HTERT RPE-1 (cell line): ENCODE results near the gene MACIR.
"Not testable (repeated sequence)": the region's sequence is repeated elsewhere in the genome, so short reads cannot be mapped to it uniquely, and the experiment has no call there.

Experiments
- in situ Hi-C: fragments of 300-500 bp; cut with MboI; formaldehyde crosslinking; loops from 4 replicates; pipeline ENCODE4 v1.14.3; 2020; ENCODE audit warnings: low sequenced_read_pairs

The MACIR gene

GRCh38 chr5:103258368-103258956, at the start of gene MACIR:
MACIR (plus strand) TSS chr5:103258763; CDS start chr5:103275920, 17,157 bp downstream.
- in situ Hi-C loops = no loop called here

GRCh38 chr5:103209065-103209464, 49.5 kb upstream of the MACIR start:
- in situ Hi-C loops = no loop called here

GRCh38 chr5:103210952-103211351, 47.6 kb upstream of the MACIR start:
- in situ Hi-C loops = no loop called here

GRCh38 chr5:103211576-103212561, 46.7 kb upstream of the MACIR start:
- in situ Hi-C loops = no loop called here

GRCh38 chr5:103216137-103216536, 42.4 kb upstream of the MACIR start:
- in situ Hi-C loops = no loop called here

GRCh38 chr5:103216697-103217096, 41.9 kb upstream of the MACIR start:
- in situ Hi-C loops = no loop called here

- in situ Hi-C loops = no loop called here
Measured at GRCh38 chr5:103217101-103217500, 41.5 kb upstream of the MACIR start.

- in situ Hi-C loops = no loop called here
Measured at GRCh38 chr5:103218164-103218563, 40.4 kb upstream of the MACIR start.

- in situ Hi-C loops = not testable (repeated sequence)
Measured at GRCh38 chr5:103219074-103219473, 39.5 kb upstream of the MACIR start.

GRCh38 chr5:103223031-103223955, 35.3 kb upstream of the MACIR start:
- in situ Hi-C loops = no loop called here

GRCh38 chr5:103224118-103224893, 34.3 kb upstream of the MACIR start:
- in situ Hi-C loops = no loop called here

GRCh38 chr5:103224894-103225246, 33.7 kb upstream of the MACIR start:
- in situ Hi-C loops = no loop called here

- in situ Hi-C loops = no loop called here
Measured at GRCh38 chr5:103228061-103228460, 30.5 kb upstream of the MACIR start.

- in situ Hi-C loops = no loop called here
Measured at GRCh38 chr5:103228588-103228987, 30.0 kb upstream of the MACIR start.

- in situ Hi-C loops = no loop called here
Measured at GRCh38 chr5:103232393-103232999, 26.1 kb upstream of the MACIR start.

GRCh38 chr5:103234239-103234975, 24.2 kb upstream of the MACIR start:
- in situ Hi-C loops = no loop called here

GRCh38 chr5:103235891-103236290, 22.7 kb upstream of the MACIR start:
- in situ Hi-C loops = no loop called here

- in situ Hi-C loops = no loop called here
Measured at GRCh38 chr5:103237778-103238177, 20.8 kb upstream of the MACIR start.

GRCh38 chr5:103243665-103244064, 14.9 kb upstream of the MACIR start:
- in situ Hi-C loops = no loop called here
